LNCaP clone FGC (cell line): ENCODE results near the gene TNFRSF19.
"Not testable (repeated sequence)": the region's sequence is repeated elsewhere in the genome, so short reads cannot be mapped to it uniquely, and the experiment has no call there.

Experiments used
- DNase-seq: peaks from one replicate; pipeline ENCODE4 v3.0.0-alpha.2; 2011; ENCODE audit warnings: low read depth
- H3K4me3 ChIP-seq: 2 replicates; pipeline ENCODE4 v1.5.1; 2011; ENCODE audit warnings: mild to moderate bottlenecking, low read depth, low read length, control low read depth
- CTCF ChIP-seq: IDR thresholded peaks from 2 replicates; pipeline ENCODE4 v1.5.1; 2012; ENCODE audit warnings: mild to moderate bottlenecking; ENCODE audit not compliant: control insufficient read depth, insufficient read depth; ENCODE audit errors: extremely low read depth

Gene TNFRSF19

GRCh38 chr13:23570099-23570920 lies at the start of gene TNFRSF19:
TNFRSF19 (plus strand) TSS chr13:23570412; CDS start chr13:23590184, 19,772 bp downstream.
- DNase-seq = no peak
- peak within 1 kb of the TSS; percentile 6; the same call in 1 of the 2 replicates for H3K4me3 ChIP-seq
- no peak for TF ChIP-seq CTCF

GRCh38 chr13:23529926-23530325 lies 40.3 kb upstream of the TNFRSF19 start:
- not testable (repeated sequence) for H3K4me3 ChIP-seq, DNase-seq

- H3K4me3 ChIP-seq = no peak overlapping the region
- no peak for TF ChIP-seq CTCF
- DNase-seq = no peak
Measured at GRCh38 chr13:23531446-23531845, 38.8 kb upstream of the TNFRSF19 start.

GRCh38 chr13:23534090-23534489 lies 36.1 kb upstream of the TNFRSF19 start:
- no peak overlapping the region for H3K4me3 ChIP-seq
- TF ChIP-seq CTCF = no peak
- DNase-seq = no peak

- no peak for DNase-seq
- H3K4me3 ChIP-seq = no peak overlapping the region
- no peak for TF ChIP-seq CTCF
Measured at GRCh38 chr13:23541221-23541824, 28.9 kb upstream of the TNFRSF19 start.

- H3K4me3 ChIP-seq = no peak overlapping the region
- TF ChIP-seq CTCF = no peak
- DNase-seq = no peak
Measured at GRCh38 chr13:23544668-23545067, 25.5 kb upstream of the TNFRSF19 start.

GRCh38 chr13:23547000-23547590 lies 23.1 kb upstream of the TNFRSF19 start:
- TF ChIP-seq CTCF = no peak
- no peak overlapping the region for H3K4me3 ChIP-seq
- no peak for DNase-seq
